Peyer's patch (tissue), 4 donors: Measurements from ENCODE around the gene CYP27B1.

Experiments
- POLR2A ChIP-seq, 2 donors: fragments of 450-650 bp; IDR thresholded peaks; one replicate each; pipeline ENCODE4 v1.5.1; 2017; ENCODE audit warnings: antibody characterized with exemption in 2 of 2, mild to moderate bottlenecking in 2 of 2, moderate library complexity in 2 of 2
- TF ChIP-seq, protein P1 (sequence below), 6 experiments: fragments of 450-650 bp in 4 of 6; fragments of 200-600 bp in 2 of 6; sonication (generic) in 1 of 6; IDR thresholded peaks; one replicate each; pipeline ENCODE4 v1.5.1; 2017 to 2019; ENCODE audit warnings: antibody characterized with exemption in 6 of 6, mild to moderate bottlenecking in 3 of 6, moderate library complexity in 1 of 6

DNA sequence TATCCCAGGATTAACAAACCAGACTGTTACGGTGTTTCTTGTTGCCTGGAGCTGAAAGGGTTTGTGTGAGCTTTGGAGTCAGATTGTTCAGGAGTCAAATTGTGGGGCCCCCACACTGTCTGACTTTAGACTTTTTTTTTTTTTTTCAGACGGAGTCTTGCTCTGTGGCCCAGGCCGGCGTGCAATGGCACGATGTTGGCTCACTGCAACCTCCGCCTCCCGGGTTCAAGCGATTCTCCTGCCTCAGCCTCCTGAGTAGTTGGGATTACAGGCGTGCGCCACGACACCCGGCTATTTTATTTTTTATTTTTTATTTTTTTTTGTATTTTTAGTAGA lies 16.6 kb upstream of the CYP27B1 start:
- TF ChIP-seq, protein P1, sequence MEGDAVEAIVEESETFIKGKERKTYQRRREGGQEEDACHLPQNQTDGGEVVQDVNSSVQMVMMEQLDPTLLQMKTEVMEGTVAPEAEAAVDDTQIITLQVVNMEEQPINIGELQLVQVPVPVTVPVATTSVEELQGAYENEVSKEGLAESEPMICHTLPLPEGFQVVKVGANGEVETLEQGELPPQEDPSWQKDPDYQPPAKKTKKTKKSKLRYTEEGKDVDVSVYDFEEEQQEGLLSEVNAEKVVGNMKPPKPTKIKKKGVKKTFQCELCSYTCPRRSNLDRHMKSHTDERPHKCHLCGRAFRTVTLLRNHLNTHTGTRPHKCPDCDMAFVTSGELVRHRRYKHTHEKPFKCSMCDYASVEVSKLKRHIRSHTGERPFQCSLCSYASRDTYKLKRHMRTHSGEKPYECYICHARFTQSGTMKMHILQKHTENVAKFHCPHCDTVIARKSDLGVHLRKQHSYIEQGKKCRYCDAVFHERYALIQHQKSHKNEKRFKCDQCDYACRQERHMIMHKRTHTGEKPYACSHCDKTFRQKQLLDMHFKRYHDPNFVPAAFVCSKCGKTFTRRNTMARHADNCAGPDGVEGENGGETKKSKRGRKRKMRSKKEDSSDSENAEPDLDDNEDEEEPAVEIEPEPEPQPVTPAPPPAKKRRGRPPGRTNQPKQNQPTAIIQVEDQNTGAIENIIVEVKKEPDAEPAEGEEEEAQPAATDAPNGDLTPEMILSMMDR (IDR thresholded peaks at IDR 0.05) = no peak
- TF ChIP-seq POLR2A (IDR thresholded peaks at IDR 0.05) = no peak
